Keratinocyte (primary cell): ENCODE data around the gene PNMT. TPM values are rescaled to one million over a fixed set of nuclear protein-coding genes. Genes with fewer than 3 reads are reported as not detected.

ENCODE experiments used
- DNase-seq: peaks from one replicate; pipeline ENCODE4 v3.0.0-alpha.2; 2011; ENCODE audit warnings: low read depth, missing footprints, low spot score
- FAIRE-seq: peaks from 2 replicates; lab custom pipeline; 2011; peaks lifted over from hg19 to GRCh38; lab: Jason Lieb, UNC
- H2AFZ ChIP-seq: 2 replicates; pipeline ENCODE4 v1.6.0; 2012; ENCODE audit warnings: low read length, control low read depth, inconsistent platforms; ENCODE audit not compliant: control insufficient read depth
- H3K27ac ChIP-seq: 2 replicates; pipeline ENCODE4 v1.5.1; 2011; ENCODE audit warnings: low read length; ENCODE audit not compliant: control insufficient read depth, insufficient read depth
- H3K27me3 ChIP-seq: 3 replicates; pipeline ENCODE4 v1.6.0; 2011; ENCODE audit warnings: low read length; ENCODE audit not compliant: control insufficient read depth, insufficient read depth; ENCODE audit errors: extremely low read depth
- H3K36me3 ChIP-seq, 2 experiments: 2 replicates in 1 of 2; 3 replicates in 1 of 2; pipeline ENCODE4 v1.5.1; 2011; ENCODE audit warnings: low read length in 2 of 2, mild to moderate bottlenecking in 1 of 2; ENCODE audit not compliant: control insufficient read depth in 2 of 2, insufficient read depth in 2 of 2; ENCODE audit errors: extremely low read depth in 1 of 2
- H3K4me1 ChIP-seq: 3 replicates; pipeline ENCODE4 v1.5.1; 2011; ENCODE audit warnings: low read length; ENCODE audit not compliant: control insufficient read depth, insufficient read depth; ENCODE audit errors: extremely low read depth
- H3K4me2 ChIP-seq: 3 replicates; pipeline ENCODE4 v1.6.0; 2011; ENCODE audit warnings: low read depth, low read length; ENCODE audit not compliant: control insufficient read depth, insufficient read depth; ENCODE audit errors: extremely low read depth
- H3K4me3 ChIP-seq, 3 experiments: fragments of 200-600 bp in 1 of 3; sonication (generic) in 1 of 3; 2 replicates in 2 of 3; 3 replicates in 1 of 3; pipeline ENCODE4 v1.5.1; 2011 to 2016; ENCODE audit warnings: low read length in 3 of 3, mild to moderate bottlenecking in 3 of 3, control low read depth in 2 of 3, inconsistent platforms in 1 of 3, low read depth in 1 of 3, mixed read lengths in 1 of 3, mixed run types in 1 of 3, moderate library complexity in 1 of 3; ENCODE audit not compliant: control insufficient read depth in 2 of 3, insufficient read depth in 2 of 3; ENCODE audit errors: extremely low read depth in 1 of 3
- H3K79me2 ChIP-seq: 2 replicates; pipeline ENCODE4 v1.6.0; 2012; ENCODE audit warnings: low read length; ENCODE audit not compliant: control insufficient read depth, insufficient read depth
- H3K9ac ChIP-seq: 3 replicates; pipeline ENCODE4 v1.6.0; 2011; ENCODE audit warnings: low read length; ENCODE audit not compliant: control insufficient read depth, insufficient read depth; ENCODE audit errors: extremely low read depth
- H3K9me1 ChIP-seq: 3 replicates; pipeline ENCODE4 v1.6.0; 2011; ENCODE audit warnings: low read length; ENCODE audit not compliant: control insufficient read depth, insufficient read depth; ENCODE audit errors: extremely low read depth
- H3K9me3 ChIP-seq: 2 replicates; pipeline ENCODE4 v1.5.1; 2012; ENCODE audit warnings: low read depth, low read length; ENCODE audit not compliant: control insufficient read depth
- H4K20me1 ChIP-seq: 3 replicates; pipeline ENCODE4 v1.6.0; 2011; ENCODE audit warnings: low read length; ENCODE audit not compliant: control insufficient read depth, insufficient read depth; ENCODE audit errors: extremely low read depth
- EZH2 ChIP-seq: IDR thresholded peaks from one replicate; pipeline ENCODE4 v1.6.1; 2012; ENCODE audit warnings: inconsistent platforms, mild to moderate bottlenecking, low read length, moderate library complexity
- dilution Hi-C: fragments of 300-500 bp; cut with MboI; formaldehyde crosslinking; loops from one replicate; pipeline ENCODE4 v1.7.0; 2020; ENCODE audit warnings: low sequenced_read_pairs; ENCODE audit not compliant: extremely low pct_ligation_motif_present
- polyA plus RNA-seq, 5 experiments: library from polyadenylated mRNA; depleted of rRNA in 3 of 5; stranded (reverse) in 3 of 5; stranded (forward) in 1 of 5; unstranded in 1 of 5; fragments of >200 nt; gene quantifications; 1 replicate in 1 of 5; 2 replicates in 3 of 5; 3 replicates in 1 of 5; pipeline versions ENCODE4 v1.2.1 to v1.2.3, GENCODE V29; 2011 to 2012; ENCODE audit warnings: missing spikeins in 2 of 5, low read depth in 1 of 5, low replicate concordance in 1 of 5
- TF ChIP-seq, protein P1 (sequence below), 3 experiments: IDR thresholded peaks in 1 of 3; conservative IDR thresholded peaks in 1 of 3; optimal IDR thresholded peaks in 1 of 3; 2 replicates in 2 of 3; 3 replicates in 1 of 3; pipeline versions ENCODE3 to v1.5.1; 2011; ENCODE audit warnings: low read length in 3 of 3, mild to moderate bottlenecking in 3 of 3, moderate library complexity in 2 of 3, control low read depth in 1 of 3, inconsistent platforms in 1 of 3; ENCODE audit not compliant: insufficient read depth in 2 of 3; ENCODE audit errors: extremely low read depth in 1 of 3

PNMT gene
- polyA plus RNA-seq, 1 donor (not counting 4 experiments of a cell fraction or from before 2014, with no cell fraction given): not detected

DNA sequence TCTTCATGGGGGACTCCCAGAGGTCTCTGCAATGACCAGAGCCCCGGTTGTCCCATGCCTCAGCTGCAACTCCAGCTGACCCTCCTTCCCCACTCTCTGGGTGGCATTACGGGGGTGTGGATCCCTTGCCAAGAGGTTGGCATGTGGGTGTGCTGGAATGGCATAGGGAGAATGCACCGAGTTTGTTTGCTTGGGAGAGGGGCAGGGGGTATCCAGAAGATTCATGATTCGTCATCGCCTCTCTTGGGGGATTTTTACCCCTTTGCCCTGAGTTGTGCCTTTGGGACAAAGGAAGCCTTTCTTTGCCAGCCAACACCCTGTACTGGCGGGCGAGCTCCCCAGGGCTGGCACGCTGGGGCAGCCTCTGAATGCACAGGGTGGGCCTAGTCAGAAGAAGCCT is 38.1 kb downstream of the PNMT start:
- peaks cover 17% of the 10 kb centered on the region for H3K79me2 ChIP-seq
- H3K4me1 ChIP-seq: peaks cover 29% of the 10 kb centered on the region
- no peaks in the 10 kb centered on the region for H3K9me3 ChIP-seq
- FAIRE-seq (no peak), DNase-seq (no peak)
- dilution Hi-C loops: no loop called here
- H4K20me1 ChIP-seq: no peaks in the 10 kb centered on the region
- no peak for TF ChIP-seq EZH2
- TF ChIP-seq, protein P1, sequence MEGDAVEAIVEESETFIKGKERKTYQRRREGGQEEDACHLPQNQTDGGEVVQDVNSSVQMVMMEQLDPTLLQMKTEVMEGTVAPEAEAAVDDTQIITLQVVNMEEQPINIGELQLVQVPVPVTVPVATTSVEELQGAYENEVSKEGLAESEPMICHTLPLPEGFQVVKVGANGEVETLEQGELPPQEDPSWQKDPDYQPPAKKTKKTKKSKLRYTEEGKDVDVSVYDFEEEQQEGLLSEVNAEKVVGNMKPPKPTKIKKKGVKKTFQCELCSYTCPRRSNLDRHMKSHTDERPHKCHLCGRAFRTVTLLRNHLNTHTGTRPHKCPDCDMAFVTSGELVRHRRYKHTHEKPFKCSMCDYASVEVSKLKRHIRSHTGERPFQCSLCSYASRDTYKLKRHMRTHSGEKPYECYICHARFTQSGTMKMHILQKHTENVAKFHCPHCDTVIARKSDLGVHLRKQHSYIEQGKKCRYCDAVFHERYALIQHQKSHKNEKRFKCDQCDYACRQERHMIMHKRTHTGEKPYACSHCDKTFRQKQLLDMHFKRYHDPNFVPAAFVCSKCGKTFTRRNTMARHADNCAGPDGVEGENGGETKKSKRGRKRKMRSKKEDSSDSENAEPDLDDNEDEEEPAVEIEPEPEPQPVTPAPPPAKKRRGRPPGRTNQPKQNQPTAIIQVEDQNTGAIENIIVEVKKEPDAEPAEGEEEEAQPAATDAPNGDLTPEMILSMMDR (optimal IDR thresholded peaks at IDR 0.05 in 1 of 3, IDR thresholded peaks at IDR 0.05 in 1 of 3, conservative IDR thresholded peaks at IDR 0.05 in 1 of 3; ENCODE audit: extremely low read depth in 1 of 3, insufficient read depth in 2 of 3, low read length in 3 of 3): no peak
- H3K27ac ChIP-seq: no peak overlapping the region
- peak overlapping the region; percentile 68 for H3K4me2 ChIP-seq
- H2AFZ ChIP-seq: no peak overlapping the region
- peaks cover 4% of the 10 kb centered on the region for H3K9me1 ChIP-seq
- H3K4me3 ChIP-seq: no peak overlapping the region
- H3K36me3 ChIP-seq: peaks cover under 1 to 29% of the 10 kb centered on the region in 2 experiments
- H3K27me3 ChIP-seq: no peaks in the 10 kb centered on the region
- H3K9ac ChIP-seq: peak overlapping the region; percentile 39

DNA sequence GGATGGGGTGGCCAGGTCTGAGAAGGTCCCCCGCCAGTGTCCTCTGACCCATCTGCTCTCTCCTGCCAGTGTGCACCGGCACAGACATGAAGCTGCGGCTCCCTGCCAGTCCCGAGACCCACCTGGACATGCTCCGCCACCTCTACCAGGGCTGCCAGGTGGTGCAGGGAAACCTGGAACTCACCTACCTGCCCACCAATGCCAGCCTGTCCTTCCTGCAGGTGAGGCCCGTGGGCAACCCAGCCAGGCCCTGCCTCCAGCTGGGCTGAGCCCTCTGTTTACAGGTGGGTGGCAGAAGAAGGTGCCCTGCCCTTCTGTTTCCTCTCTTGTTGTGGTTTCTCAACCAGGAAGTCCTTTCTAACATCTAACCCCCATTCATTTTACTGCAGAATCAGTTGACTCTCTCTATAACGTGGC is 38.7 kb downstream of the PNMT start:
- Histone ChIP-seq H3K27ac (no peak overlapping the region), H2AFZ (no peak overlapping the region), H3K4me3 (no peak overlapping the region), H3K9me3 (no peaks in the 10 kb centered on the region), H3K4me1 (peaks cover 25% of the 10 kb centered on the region), H3K4me2 (no peak overlapping the region), H3K36me3 (peaks cover 5 to 34% of the 10 kb centered on the region in 2 experiments), H4K20me1 (no peaks in the 10 kb centered on the region), H3K9ac (no peak overlapping the region), H3K9me1 (peaks cover 4% of the 10 kb centered on the region), H3K79me2 (peaks cover 13% of the 10 kb centered on the region), H3K27me3 (no peaks in the 10 kb centered on the region)
- FAIRE-seq (no peak), DNase-seq (no peak)
- dilution Hi-C loops: no loop called here
- TF ChIP-seq EZH2: no peak
- TF ChIP-seq, protein P1 (optimal IDR thresholded peaks at IDR 0.05 in 1 of 3, IDR thresholded peaks at IDR 0.05 in 1 of 3, conservative IDR thresholded peaks at IDR 0.05 in 1 of 3; ENCODE audit: extremely low read depth in 1 of 3, insufficient read depth in 2 of 3, low read length in 3 of 3): no peak
